Measurements from ENCODE around the gene EFCAB14.
"Not testable (repeated sequence)": the region's sequence is repeated elsewhere in the genome, so short reads cannot be mapped to it uniquely, and the experiment has no call there.

Gene EFCAB14

GRCh38 chr1:46718727-46719622 lies at the start of gene EFCAB14:
Gene EFCAB14 (minus strand): TSS chr1:46719114. CDS start chr1:46718087, 1,027 bp downstream.
- peak; percentile 84 for FAIRE-seq
- peak; percentile 95 for DNase-seq (ENCODE audit: insufficient read length, low spot score)
- peak; percentile 66 for TF ChIP-seq POLR2A (IDR thresholded peaks at IDR 0.05; ENCODE audit: low read depth, low read length)

- FAIRE-seq, result no peak
- TF ChIP-seq POLR2A (IDR thresholded peaks at IDR 0.05; ENCODE audit: low read depth, low read length), result no peak
- no peak for DNase-seq (ENCODE audit: insufficient read length, low spot score)
Measured at GRCh38 chr1:46768445-46768844, 49.5 kb upstream of the EFCAB14 start.

GRCh38 chr1:46767649-46768282 lies 48.9 kb upstream of the EFCAB14 start:
- DNase-seq (ENCODE audit: insufficient read length, low spot score), result no peak
- TF ChIP-seq POLR2A (IDR thresholded peaks at IDR 0.05; ENCODE audit: low read depth, low read length), result no peak
- no peak for FAIRE-seq

GRCh38 chr1:46764402-46764801 lies 45.5 kb upstream of the EFCAB14 start:
- FAIRE-seq (no peak), DNase-seq (ENCODE audit: insufficient read length, low spot score) (no peak)
- TF ChIP-seq POLR2A (IDR thresholded peaks at IDR 0.05; ENCODE audit: low read depth, low read length), result no peak

- no peak for FAIRE-seq
- DNase-seq (ENCODE audit: insufficient read length, low spot score), result no peak
- no peak for TF ChIP-seq POLR2A (IDR thresholded peaks at IDR 0.05; ENCODE audit: low read depth, low read length)
Measured at GRCh38 chr1:46761740-46762139, 42.8 kb upstream of the EFCAB14 start.

GRCh38 chr1:46760558-46761166 lies 41.7 kb upstream of the EFCAB14 start:
- DNase-seq (ENCODE audit: insufficient read length, low spot score) (no peak), FAIRE-seq (no peak)
- no peak for TF ChIP-seq POLR2A (IDR thresholded peaks at IDR 0.05; ENCODE audit: low read depth, low read length)

- TF ChIP-seq POLR2A (IDR thresholded peaks at IDR 0.05; ENCODE audit: low read depth, low read length), result no peak
- no peak for FAIRE-seq
- DNase-seq (ENCODE audit: insufficient read length, low spot score), result no peak
Measured at GRCh38 chr1:46757956-46758528, 39.1 kb upstream of the EFCAB14 start.

GRCh38 chr1:46757247-46757955 lies 38.5 kb upstream of the EFCAB14 start:
- FAIRE-seq (no peak), DNase-seq (ENCODE audit: insufficient read length, low spot score) (no peak)
- TF ChIP-seq POLR2A (IDR thresholded peaks at IDR 0.05; ENCODE audit: low read depth, low read length), result no peak

GRCh38 chr1:46755121-46755520 lies 36.2 kb upstream of the EFCAB14 start:
- no peak for FAIRE-seq
- DNase-seq (ENCODE audit: insufficient read length, low spot score), result no peak
- TF ChIP-seq POLR2A (IDR thresholded peaks at IDR 0.05; ENCODE audit: low read depth, low read length), result no peak

GRCh38 chr1:46754707-46755106 lies 35.8 kb upstream of the EFCAB14 start:
- FAIRE-seq; DNase-seq (ENCODE audit: insufficient read length, low spot score): not testable (repeated sequence)

- TF ChIP-seq POLR2A (IDR thresholded peaks at IDR 0.05; ENCODE audit: low read depth, low read length), result no peak
- FAIRE-seq (no peak), DNase-seq (ENCODE audit: insufficient read length, low spot score) (no peak)
Measured at GRCh38 chr1:46753985-46754384, 35.1 kb upstream of the EFCAB14 start.

GRCh38 chr1:46749921-46750404 lies 31.0 kb upstream of the EFCAB14 start:
- FAIRE-seq, result no peak
- DNase-seq (ENCODE audit: insufficient read length, low spot score), result no peak
- TF ChIP-seq POLR2A (IDR thresholded peaks at IDR 0.05; ENCODE audit: low read depth, low read length), result no peak

GRCh38 chr1:46749404-46749803 lies 30.5 kb upstream of the EFCAB14 start:
- FAIRE-seq (no peak), DNase-seq (ENCODE audit: insufficient read length, low spot score) (no peak)
- no peak for TF ChIP-seq POLR2A (IDR thresholded peaks at IDR 0.05; ENCODE audit: low read depth, low read length)
